SH-SY5Y (cell line): Measurements from ENCODE around the gene CENPN.

Source experiments
- GATA2 ChIP-seq: IDR thresholded peaks from 2 replicates; pipeline ENCODE4 v1.6.1; 2011; ENCODE audit warnings: mild to moderate bottlenecking, low read depth, low read length
- GATA3 ChIP-seq: IDR thresholded peaks from 2 replicates; pipeline ENCODE4 v1.6.1; 2011; ENCODE audit warnings: low read depth, mild to moderate bottlenecking, low read length, moderate library complexity

DNA sequence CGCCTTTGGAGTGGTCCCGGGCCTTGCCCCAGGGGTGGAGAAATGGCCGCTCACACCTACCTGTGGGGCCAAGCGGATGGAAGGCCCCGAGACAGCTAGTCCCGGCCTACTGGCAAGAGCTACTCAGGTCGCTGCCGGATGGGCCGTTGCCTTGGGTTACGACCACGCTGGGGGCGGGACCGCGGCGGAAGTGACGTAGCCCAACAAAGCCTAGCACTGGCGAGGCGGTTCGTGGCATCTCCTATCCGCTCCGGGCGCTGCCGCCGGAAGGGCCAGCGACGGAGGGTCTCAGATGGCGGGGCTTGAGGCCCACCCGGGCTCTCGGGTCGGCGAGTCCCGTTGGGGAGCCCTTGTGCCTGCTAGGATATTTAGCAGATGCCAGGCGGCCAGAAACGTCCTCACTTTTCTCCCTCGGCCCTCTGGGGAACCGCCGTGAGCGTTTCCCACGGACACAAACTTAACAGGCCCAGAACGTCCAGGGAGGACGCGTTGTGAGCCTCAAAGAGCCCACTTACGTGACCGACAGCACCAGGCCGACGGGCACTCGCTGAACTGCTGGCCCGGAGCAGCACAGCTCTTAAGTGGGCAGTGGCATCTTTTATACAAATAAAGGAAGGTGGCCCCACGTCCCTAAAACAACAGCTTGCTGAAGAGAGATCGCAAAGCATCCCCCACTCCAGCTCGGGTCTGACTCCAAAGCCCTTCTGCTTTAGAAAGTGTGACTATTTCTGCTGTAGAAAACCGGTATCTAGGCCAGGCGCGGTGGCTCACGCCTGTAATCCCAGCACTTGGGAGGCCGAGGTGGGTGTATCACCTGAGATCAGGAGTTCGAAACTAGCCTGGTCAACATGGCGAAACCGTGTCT is 70.3 kb downstream of the CENPN start, which contains the start of gene C16orf46:
- TF ChIP-seq GATA3 (no peak), GATA2 (no peak)
